GM23338 (cell line): Measurements from ENCODE around the gene SRGAP2C. TPM values are rescaled to one million over a fixed set of nuclear protein-coding genes. Genes with fewer than 3 reads are reported as not detected.
"Not testable (repeated sequence)": the region's sequence is repeated elsewhere in the genome, so short reads cannot be mapped to it uniquely, and the experiment has no call there.

Experiments
- ATAC-seq: fragments of 200-7000 bp; cut with Tn5 transposase; 3 replicates; pipeline ENCODE4 v1.9.1; 2020
- DNase-seq: peaks from one replicate; pipeline ENCODE4 v3.0.0-alpha.2; 2015; ENCODE audit warnings: low spot score
- H2AFZ ChIP-seq: fragments of 200-600 bp; sonication (generic); 2 replicates; pipeline ENCODE4 v1.8.0; 2016; ENCODE audit warnings: antibody characterized with exemption, mild to moderate bottlenecking, moderate library complexity
- H3F3A ChIP-seq: fragments of 200-600 bp; sonication (generic); replicated peaks from 2 replicates; pipeline ENCODE4 v1.8.0; 2017; ENCODE audit warnings: antibody characterized with exemption, mixed run types, low read depth
- H3K27ac ChIP-seq: fragments of 200-600 bp; sonication (generic); 2 replicates; pipeline ENCODE4 v1.6.1; 2016; ENCODE audit warnings: low read depth
- H3K27me3 ChIP-seq: fragments of 200-600 bp; sonication (generic); 2 replicates; pipeline ENCODE4 v1.8.0; 2016; ENCODE audit warnings: mild to moderate bottlenecking, mixed run types, moderate library complexity; ENCODE audit not compliant: insufficient read depth
- H3K36me3 ChIP-seq: fragments of 200-600 bp; sonication (generic); 2 replicates; pipeline ENCODE4 v1.8.0; 2016; ENCODE audit warnings: mild to moderate bottlenecking; ENCODE audit not compliant: insufficient read depth
- H3K4me1 ChIP-seq: fragments of 200-600 bp; sonication (generic); 2 replicates; pipeline ENCODE4 v1.8.0; 2016; ENCODE audit warnings: mild to moderate bottlenecking, moderate library complexity; ENCODE audit not compliant: insufficient read depth
- H3K4me2 ChIP-seq: fragments of 200-600 bp; sonication (generic); 2 replicates; pipeline ENCODE4 v1.7.1; 2017; ENCODE audit warnings: mixed run types
- H3K4me3 ChIP-seq: fragments of 200-600 bp; sonication (generic); 2 replicates; pipeline ENCODE4 v1.6.1; 2016; ENCODE audit warnings: mixed run types
- H3K79me2 ChIP-seq: fragments of 200-600 bp; sonication (generic); replicated peaks from 2 replicates; pipeline ENCODE4 v1.8.0; 2017; ENCODE audit warnings: mild to moderate bottlenecking; ENCODE audit not compliant: insufficient read depth
- H3K9me2 ChIP-seq: fragments of 200-600 bp; sonication (generic); 2 replicates; pipeline ENCODE4 v1.8.0; 2017; ENCODE audit not compliant: insufficient read depth
- H4K20me1 ChIP-seq: fragments of 200-600 bp; sonication (generic); replicated peaks from 2 replicates; pipeline ENCODE4 v1.8.0; 2017; ENCODE audit warnings: mild to moderate bottlenecking; ENCODE audit not compliant: insufficient read depth
- H3K27ac Mint-ChIP-seq: 2 replicates; pipeline ENCODE4 v1.8.0; 2020; ENCODE audit warnings: inconsistent platforms, mild to moderate bottlenecking, moderate library complexity, mixed read lengths
- H3K27me3 Mint-ChIP-seq: 3 replicates; pipeline ENCODE4 v1.8.0; 2022; ENCODE audit warnings: low read depth, mild to moderate bottlenecking, moderate library complexity, mixed read lengths, inconsistent platforms; ENCODE audit not compliant: insufficient read depth, poor library complexity
- H3K36me3 Mint-ChIP-seq: 3 replicates; pipeline ENCODE4 v1.8.0; 2021; ENCODE audit warnings: low read depth, mild to moderate bottlenecking, inconsistent platforms, moderate library complexity, mixed read lengths
- H3K4me1 Mint-ChIP-seq: 3 replicates; pipeline ENCODE4 v1.8.0; 2020; ENCODE audit warnings: mild to moderate bottlenecking, inconsistent platforms, mixed read lengths
- H3K4me3 Mint-ChIP-seq: 3 replicates; pipeline ENCODE4 v1.8.0; 2021; ENCODE audit warnings: moderate library complexity, mild to moderate bottlenecking, inconsistent platforms, mixed read lengths
- H3K9me3 Mint-ChIP-seq: 3 replicates; pipeline ENCODE4 v1.8.0; 2020; ENCODE audit warnings: moderate library complexity, mild to moderate bottlenecking, inconsistent platforms, mixed read lengths
- polyA plus RNA-seq: library from polyadenylated mRNA; unstranded; fragments of >200 nt; fragmentation: Nextera tagmentation; extraction: Ambion mirVana; gene quantifications from 2 replicates; pipeline ENCODE4 v1.2.1, GENCODE V29; 2016
- total RNA-seq: library from RNA; depleted of rRNA; stranded (reverse); fragments of >200 nt; shearing (Covaris generic); gene quantifications from 2 replicates; pipeline ENCODE4 v1.2.3, GENCODE V29; 2014

SRGAP2C gene
- total and polyA plus RNA-seq, 2 experiments from 2014 or later, result 18.0 to 20.4 TPM

- H2AFZ ChIP-seq, H3F3A ChIP-seq, H3K36me3 ChIP-seq, H3K4me1 Mint-ChIP-seq, H3K27ac ChIP-seq, H3K9me2 ChIP-seq, ATAC-seq, H3K27me3 Mint-ChIP-seq, H3K27me3 ChIP-seq, H3K4me2 ChIP-seq, H3K4me1 ChIP-seq, H3K79me2 ChIP-seq, H3K36me3 Mint-ChIP-seq, H3K27ac Mint-ChIP-seq, H3K4me3 ChIP-seq, H4K20me1 ChIP-seq, H3K4me3 Mint-ChIP-seq, H3K9me3 Mint-ChIP-seq, DNase-seq: not testable (repeated sequence)
These were observed 20.7 kb upstream of the SRGAP2C start for GRCh38 chr1:121163850-121164757.

- H3K36me3 ChIP-seq, H3K27me3 ChIP-seq, H3K4me3 ChIP-seq, ATAC-seq, H3K79me2 ChIP-seq, H3K36me3 Mint-ChIP-seq, H3K4me2 ChIP-seq, H4K20me1 ChIP-seq, H3K27ac Mint-ChIP-seq, H3K4me3 Mint-ChIP-seq, H3K4me1 Mint-ChIP-seq, DNase-seq, H3K27me3 Mint-ChIP-seq, H3K9me3 Mint-ChIP-seq, H3K27ac ChIP-seq, H3K9me2 ChIP-seq, H3K4me1 ChIP-seq, H2AFZ ChIP-seq, H3F3A ChIP-seq: not testable (repeated sequence)
These were observed 19.5 kb upstream of the SRGAP2C start for GRCh38 chr1:121165296-121165695.

GRCh38 chr1:121167225-121167738 is 17.5 kb upstream of the SRGAP2C start:
- H3K36me3 ChIP-seq, H3K36me3 Mint-ChIP-seq, H3K4me2 ChIP-seq, H3K9me2 ChIP-seq, H3K4me3 Mint-ChIP-seq, H3K9me3 Mint-ChIP-seq, H2AFZ ChIP-seq, H3K27me3 ChIP-seq, H3K4me3 ChIP-seq, ATAC-seq, H4K20me1 ChIP-seq, H3K79me2 ChIP-seq, H3K4me1 ChIP-seq, H3F3A ChIP-seq, H3K27me3 Mint-ChIP-seq, DNase-seq, H3K27ac ChIP-seq, H3K27ac Mint-ChIP-seq, H3K4me1 Mint-ChIP-seq: not testable (repeated sequence)

GRCh38 chr1:121168152-121168668 is 16.6 kb upstream of the SRGAP2C start:
- H3K9me2 ChIP-seq, result not testable (repeated sequence)

GRCh38 chr1:121176649-121177048 is 8.1 kb upstream of the SRGAP2C start:
- not testable (repeated sequence) for H3K27ac ChIP-seq, H3K36me3 Mint-ChIP-seq, H3K27ac Mint-ChIP-seq, H3K4me3 Mint-ChIP-seq, ATAC-seq, H3K4me1 Mint-ChIP-seq, H3F3A ChIP-seq, H3K4me1 ChIP-seq, H3K27me3 Mint-ChIP-seq, H3K9me2 ChIP-seq, H3K79me2 ChIP-seq, H2AFZ ChIP-seq, H3K27me3 ChIP-seq, H3K36me3 ChIP-seq, H4K20me1 ChIP-seq, DNase-seq, H3K9me3 Mint-ChIP-seq, H3K4me2 ChIP-seq, H3K4me3 ChIP-seq

More at GRCh38 chr1:121168152-121168668, 16.6 kb upstream of the SRGAP2C start:
- not testable (repeated sequence) for H3K4me1 Mint-ChIP-seq, H3K4me2 ChIP-seq, H3K36me3 ChIP-seq, H2AFZ ChIP-seq, H3K27ac ChIP-seq, H3K9me3 Mint-ChIP-seq, H3K4me1 ChIP-seq, H3K27ac Mint-ChIP-seq, H3K27me3 Mint-ChIP-seq, H3K79me2 ChIP-seq, H3K4me3 ChIP-seq, H3K27me3 ChIP-seq, DNase-seq, H3F3A ChIP-seq, ATAC-seq, H3K36me3 Mint-ChIP-seq, H3K4me3 Mint-ChIP-seq, H4K20me1 ChIP-seq

- not testable (repeated sequence) for H3K9me2 ChIP-seq, H3K4me1 Mint-ChIP-seq, H3K27me3 ChIP-seq, H3K36me3 ChIP-seq, H3K27ac ChIP-seq, ATAC-seq, H3K79me2 ChIP-seq, H3K27ac Mint-ChIP-seq, H2AFZ ChIP-seq, H3K27me3 Mint-ChIP-seq, H3K4me3 ChIP-seq, H3K4me2 ChIP-seq, DNase-seq, H3K4me3 Mint-ChIP-seq, H3K36me3 Mint-ChIP-seq, H3K4me1 ChIP-seq, H3F3A ChIP-seq, H4K20me1 ChIP-seq, H3K9me3 Mint-ChIP-seq
These were observed 6.6 kb upstream of the SRGAP2C start for GRCh38 chr1:121178197-121178596.
